AG10803 (cell line): ENCODE measurements around the gene CLEC9A.

Source experiments
- DNase-seq: peaks from one replicate; pipeline ENCODE4 v3.0.0; 2010; ENCODE audit warnings: low read depth
- H3K4me3 ChIP-seq: 2 replicates; pipeline ENCODE4 v1.5.1; 2011; ENCODE audit warnings: mild to moderate bottlenecking, low read length, control low read depth
- CTCF ChIP-seq: conservative IDR thresholded peaks from 2 replicates; pipeline ENCODE4 v1.5.1; 2011; ENCODE audit warnings: mild to moderate bottlenecking, low read length, control low read depth, inconsistent platforms

Gene CLEC9A

GRCh38 chr12:10073261-10073660, 42.8 kb downstream of the CLEC9A start:
- DNase-seq = no peak
- no peak overlapping the region for H3K4me3 ChIP-seq
- no peak for TF ChIP-seq CTCF

- H3K4me3 ChIP-seq = no peak overlapping the region
- no peak for DNase-seq
- TF ChIP-seq CTCF = no peak
These were observed 45.0 kb downstream of the CLEC9A start for GRCh38 chr12:10075451-10075850.

- no peak for TF ChIP-seq CTCF
- H3K4me3 ChIP-seq = no peak overlapping the region
- no peak for DNase-seq
These were observed 51.8 kb downstream of the CLEC9A start for GRCh38 chr12:10082117-10082874.

GRCh38 chr12:10084733-10085132, 54.3 kb downstream of the CLEC9A start:
- no peak for TF ChIP-seq CTCF
- DNase-seq = no peak
- no peak overlapping the region for H3K4me3 ChIP-seq

GRCh38 chr12:10086387-10086786, 55.9 kb downstream of the CLEC9A start:
- TF ChIP-seq CTCF = no peak
- DNase-seq = no peak
- H3K4me3 ChIP-seq = no peak overlapping the region

GRCh38 chr12:10088031-10088430, 57.5 kb downstream of the CLEC9A start:
- H3K4me3 ChIP-seq = no peak overlapping the region
- no peak for TF ChIP-seq CTCF
- no peak for DNase-seq

GRCh38 chr12:10088955-10089900, 58.7 kb downstream of the CLEC9A start:
- no peak overlapping the region for H3K4me3 ChIP-seq
- no peak for TF ChIP-seq CTCF
- DNase-seq = no peak
